Suprapubic skin (tissue), 4 donors: ENCODE results near the gene GABRP. TPM values are rescaled to one million over a fixed set of nuclear protein-coding genes. Genes with fewer than 3 reads are reported as not detected.

ENCODE experiments used
- DNase-seq, 2 donors: peaks; one replicate each; pipeline ENCODE4 v3.0.0-alpha.2; 2019; ENCODE audit warnings: low spot score in 2 of 2
- H3K27ac ChIP-seq: fragments of 200-600 bp; sonication (generic); one replicate; pipeline ENCODE4 v1.5.1; 2019
- H3K27me3 ChIP-seq: fragments of 200-600 bp; sonication (generic); one replicate; pipeline ENCODE4 v1.5.1; 2019
- H3K36me3 ChIP-seq: fragments of 200-600 bp; sonication (generic); one replicate; pipeline ENCODE4 v1.5.1; 2019
- H3K4me1 ChIP-seq: fragments of 200-600 bp; sonication (generic); one replicate; pipeline ENCODE4 v1.5.1; 2019
- H3K4me3 ChIP-seq: fragments of 200-600 bp; sonication (generic); one replicate; pipeline ENCODE4 v1.5.1; 2019; ENCODE audit warnings: mild to moderate bottlenecking
- H3K9me3 ChIP-seq: fragments of 200-600 bp; sonication (generic); one replicate; pipeline ENCODE4 v1.5.1; 2019
- CTCF ChIP-seq, 2 donors: fragments of 200-600 bp in 1 of 2; fragments of 450-650 bp in 1 of 2; sonication (generic) in 1 of 2; IDR thresholded peaks; one replicate each; pipeline ENCODE4 v1.5.1; 2016 to 2019; ENCODE audit warnings: antibody characterized with exemption in 2 of 2, mild to moderate bottlenecking in 1 of 2, moderate library complexity in 1 of 2
- EP300 ChIP-seq: sonication (generic); formaldehyde crosslinking; IDR thresholded peaks from one replicate; pipeline ENCODE4 v1.6.1; 2017; ENCODE audit warnings: antibody characterized with exemption
- POLR2A ChIP-seq, 2 donors: fragments of 450-650 bp; IDR thresholded peaks; one replicate each; pipeline ENCODE4 v1.6.1; 2017; ENCODE audit warnings: antibody characterized with exemption in 2 of 2, mild to moderate bottlenecking in 2 of 2, moderate library complexity in 2 of 2
- POLR2AphosphoS5 ChIP-seq, 3 donors: sonication (generic); formaldehyde crosslinking; IDR thresholded peaks; one replicate each; pipeline ENCODE4 v1.6.1; 2017; ENCODE audit warnings: antibody characterized with exemption in 3 of 3
- WGBS: methylation state at CpG from one replicate; pipeline ENCODE4 v1.1.5; 2018; 5-methylcytosine and 5-hydroxymethylcytosine counted together
- total RNA-seq, 4 donors: library from RNA; depleted of rRNA; stranded (reverse); fragments of >200 nt; gene quantifications; one replicate each; pipeline ENCODE4 v1.1.0, GENCODE V29; 2016

The GABRP gene
- 10 to 100 TPM in 2 of 4 donors, 1 to 10 TPM in 2; 8.0 to 24.3 (median 16.1) TPM for total RNA-seq

DNA sequence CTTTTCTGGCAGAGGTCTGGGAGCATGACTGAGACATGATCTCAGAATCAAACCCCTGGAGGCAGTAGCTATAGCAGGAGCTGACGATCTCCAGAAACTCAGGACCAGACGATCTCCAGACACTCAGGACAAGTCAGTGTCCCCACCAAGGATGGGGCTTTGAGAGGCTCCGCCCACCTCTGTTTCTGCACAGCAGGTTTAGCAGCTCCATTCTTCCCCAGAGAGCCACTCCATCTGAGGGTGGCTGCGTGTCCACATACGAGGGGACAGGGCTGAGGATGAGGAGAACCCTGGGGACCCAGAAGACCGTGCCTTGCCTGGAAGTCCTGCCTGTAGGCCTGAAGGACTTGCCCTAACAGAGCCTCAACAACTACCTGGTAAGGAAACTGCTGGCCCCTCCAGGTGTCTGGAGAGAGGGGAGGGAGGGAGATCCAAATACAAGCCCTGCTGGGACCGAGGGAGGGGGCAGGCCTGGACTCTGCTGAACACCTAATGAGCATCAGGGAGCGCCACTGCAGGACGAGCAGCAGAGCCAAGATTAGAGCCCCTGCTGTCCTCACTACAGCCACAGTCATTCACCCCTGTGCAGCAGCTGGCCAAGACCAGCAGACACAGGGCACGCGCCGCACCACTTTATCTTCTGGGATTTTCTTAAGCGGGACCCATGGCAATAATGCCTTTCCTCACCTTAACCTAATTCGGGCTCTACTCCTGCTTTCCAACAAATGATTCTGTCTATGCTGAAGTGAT lies at the start of gene GABRP:
TSS of gene GABRP (plus strand) at position 228 of the 750 bp plus-strand sequence. CDS start 4,891 bp downstream, outside the sequence.
- DNase-seq, result no peak
- WGBS, result 90% methylated on average over 9 of the region's 14 CpGs
- Histone ChIP-seq H3K27ac (no peak within 1 kb of the TSS), H3K36me3 (no peaks in the 10 kb centered on the region), H3K9me3 (no peaks in the 10 kb centered on the region), H3K27me3 (no peaks in the 10 kb centered on the region), H3K4me3 (no peak within 1 kb of the TSS), H3K4me1 (no peaks in the 10 kb centered on the region)
- TF ChIP-seq POLR2A (IDR thresholded peaks at IDR 0.05), result no peak
- TF ChIP-seq POLR2AphosphoS5 (IDR thresholded peaks at IDR 0.05), result no peak
- TF ChIP-seq EP300, result no peak
- TF ChIP-seq CTCF (IDR thresholded peaks at IDR 0.05), result no peak

DNA sequence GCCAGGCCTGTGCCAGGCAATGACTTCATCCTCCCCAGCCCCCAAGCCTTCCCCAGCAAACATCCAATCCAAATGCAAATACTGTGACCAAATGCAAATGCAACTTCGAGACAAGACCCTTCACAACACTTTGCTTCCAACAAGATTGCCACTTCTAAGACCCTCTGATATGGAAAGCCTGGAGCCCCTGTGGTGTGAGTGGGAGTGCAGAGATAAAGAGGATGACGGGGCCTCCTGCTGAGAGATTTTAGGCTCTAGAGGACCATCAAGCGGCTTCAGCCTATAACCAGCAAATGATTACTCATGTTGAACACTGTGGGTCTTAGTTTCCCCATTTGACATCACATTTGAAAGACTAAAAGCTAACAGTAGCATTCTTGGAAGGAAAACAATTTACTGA lies 46.6 kb upstream of the GABRP start:
- Histone ChIP-seq H3K27ac (no peak overlapping the region), H3K4me3 (no peak overlapping the region), H3K4me1 (no peaks in the 10 kb centered on the region), H3K36me3 (no peaks in the 10 kb centered on the region), H3K27me3 (no peaks in the 10 kb centered on the region), H3K9me3 (peaks cover 6% of the 10 kb centered on the region)
- no peak for DNase-seq
- 71% methylated on average over 3 of the region's 3 CpGs for WGBS
- no peak for TF ChIP-seq POLR2A (IDR thresholded peaks at IDR 0.05)
- TF ChIP-seq CTCF (IDR thresholded peaks at IDR 0.05), result no peak
- TF ChIP-seq POLR2AphosphoS5 (IDR thresholded peaks at IDR 0.05), result no peak
- TF ChIP-seq EP300, result no peak

DNA sequence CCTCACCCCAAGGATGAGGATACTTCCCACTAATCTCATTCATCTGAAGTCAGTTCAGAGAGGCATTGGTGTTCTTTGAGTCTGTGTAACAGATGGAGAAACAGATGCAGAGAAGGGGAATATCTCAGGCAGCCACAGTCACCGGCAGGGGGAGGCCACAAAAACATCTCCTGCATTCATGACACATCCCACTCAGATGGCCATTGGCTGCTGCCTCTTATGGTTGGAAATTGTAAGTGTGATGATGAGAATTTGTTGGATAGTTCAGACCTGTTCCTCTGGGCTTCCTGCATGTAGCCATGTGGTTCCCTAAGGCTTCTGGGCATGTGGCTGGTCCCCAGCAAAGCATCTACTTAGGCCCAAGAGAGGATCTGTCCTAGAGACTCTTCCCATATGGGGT lies 45.9 kb upstream of the GABRP start:
- Histone ChIP-seq H3K4me3 (no peak overlapping the region), H3K27me3 (no peaks in the 10 kb centered on the region), H3K4me1 (no peaks in the 10 kb centered on the region), H3K27ac (no peak overlapping the region), H3K9me3 (peaks cover 6% of the 10 kb centered on the region), H3K36me3 (no peaks in the 10 kb centered on the region)
- TF ChIP-seq EP300 (no peak), CTCF (IDR thresholded peaks at IDR 0.05) (no peak), POLR2A (IDR thresholded peaks at IDR 0.05) (no peak), POLR2AphosphoS5 (IDR thresholded peaks at IDR 0.05) (no peak)
- no peak for DNase-seq
- 75% methylated on average over 1 of the region's 1 CpG for WGBS

- TF ChIP-seq CTCF (IDR thresholded peaks at IDR 0.05), result no peak
- no peak for TF ChIP-seq POLR2AphosphoS5 (IDR thresholded peaks at IDR 0.05)
- no peak for TF ChIP-seq EP300
- no peak for TF ChIP-seq POLR2A (IDR thresholded peaks at IDR 0.05)
- WGBS, result 53% methylated on average over 3 of the region's 3 CpGs
- Histone ChIP-seq H3K36me3 (no peaks in the 10 kb centered on the region), H3K4me1 (no peaks in the 10 kb centered on the region), H3K27me3 (no peaks in the 10 kb centered on the region), H3K4me3 (no peak overlapping the region), H3K27ac (no peak overlapping the region), H3K9me3 (peaks cover 6% of the 10 kb centered on the region)
- no peak for DNase-seq
Measured at GRCh38 chr5:170738840-170739239, 44.7 kb upstream of the GABRP start.

- 91% methylated on average over 4 of the region's 4 CpGs for WGBS
- no peak for TF ChIP-seq EP300
- no peak for TF ChIP-seq CTCF (IDR thresholded peaks at IDR 0.05)
- no peak for TF ChIP-seq POLR2A (IDR thresholded peaks at IDR 0.05)
- no peak for TF ChIP-seq POLR2AphosphoS5 (IDR thresholded peaks at IDR 0.05)
- Histone ChIP-seq H3K9me3 (peaks cover 3% of the 10 kb centered on the region), H3K36me3 (no peaks in the 10 kb centered on the region), H3K27me3 (no peaks in the 10 kb centered on the region), H3K4me3 (no peak overlapping the region), H3K27ac (no peak overlapping the region), H3K4me1 (peaks cover 5% of the 10 kb centered on the region)
- DNase-seq, result no peak
Measured at GRCh38 chr5:170739446-170739845, 44.1 kb upstream of the GABRP start.
